ENCODE measurements around the gene CYGB. TPM values are rescaled to one million over a fixed set of nuclear protein-coding genes. Genes with fewer than 3 reads are reported as not detected.

Gene CYGB
- total and polyA plus RNA-seq, 2 of the 13 experiments (the other 11 are each of a cell fraction or from before 2014, with no cell fraction given) = 18.9 to 27.1 TPM

DNA sequence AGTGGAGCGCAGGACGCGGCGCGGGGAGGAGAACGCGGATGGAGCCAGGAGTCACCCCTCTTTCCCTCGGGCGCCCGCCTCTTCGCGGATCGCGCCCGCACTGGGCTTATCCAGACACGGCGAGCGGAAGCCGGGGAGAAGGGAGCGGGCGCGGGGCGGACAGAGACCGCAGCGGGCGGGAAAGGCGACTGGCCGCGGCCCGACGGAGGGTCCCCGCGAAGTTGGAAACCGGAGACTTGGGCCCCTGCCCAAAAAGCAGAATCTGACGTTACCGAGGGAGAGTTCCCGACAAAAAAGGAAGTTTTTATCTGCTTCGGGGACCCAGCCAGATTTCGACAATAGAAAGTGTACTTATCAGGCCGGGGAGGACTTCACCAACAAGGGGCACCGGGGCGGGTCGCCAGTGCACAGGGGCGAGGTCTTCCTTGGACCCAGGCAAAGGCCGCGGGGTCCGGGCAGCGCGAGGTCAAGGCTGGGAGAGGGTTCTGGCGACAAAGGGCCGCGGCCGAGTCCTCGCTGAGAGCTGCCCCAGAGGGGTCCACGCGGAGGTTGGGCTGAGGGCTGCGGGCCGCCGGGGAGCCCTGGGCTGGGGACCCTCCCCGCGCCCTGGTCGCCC, 47.6 kb upstream of the CYGB start (continued):
- TF ChIP-seq PRPF4 (IDR thresholded peaks at IDR 0.05; ENCODE audit: low read depth, low read length, poor library complexity, severe bottlenecking) (no peak), PAX8 (CRISPR knock-in tag; IDR thresholded peaks at IDR 0.05; ENCODE audit: borderline replicate concordance) (no peak), SP5 (CRISPR knock-in tag; IDR thresholded peaks at IDR 0.05; ENCODE audit: borderline replicate concordance, low read depth) (no peak), SSRP1 (CRISPR knock-in tag; IDR thresholded peaks at IDR 0.05) (no peak), THYN1 (CRISPR knock-in tag; IDR thresholded peaks at IDR 0.05; ENCODE audit: borderline replicate concordance, low read depth) (no peak), MEF2D (CRISPR knock-in tag; IDR thresholded peaks at IDR 0.05) (peak; percentile 39; the same call in 1 of the 2 replicates), ZNF883 (CRISPR knock-in tag; IDR thresholded peaks at IDR 0.05; ENCODE audit: not compliant biosample characterization) (no peak), MEIS2 (CRISPR knock-in tag; IDR thresholded peaks at IDR 0.05) (no peak), SP1 (IDR thresholded peaks at IDR 0.05) (no peak), SP1 (CRISPR knock-in tag; IDR thresholded peaks at IDR 0.05) (no peak), FOXP1 (IDR thresholded peaks at IDR 0.05) (no peak), FOXP1 (CRISPR knock-in tag; IDR thresholded peaks at IDR 0.05) (no peak), ZNF891 (CRISPR knock-in tag; IDR thresholded peaks at IDR 0.05) (no peak), ZNF207 (IDR thresholded peaks at IDR 0.05; ENCODE audit: borderline replicate concordance) (no peak), ONECUT2 (CRISPR knock-in tag; IDR thresholded peaks at IDR 0.05) (no peak), PHB2 (IDR thresholded peaks at IDR 0.05; ENCODE audit: partially characterized antibody) (no peak), MBNL3 (CRISPR knock-in tag; conservative IDR thresholded peaks at IDR 0.05) (no peak), ZSCAN20 (CRISPR knock-in tag; IDR thresholded peaks at IDR 0.05; ENCODE audit: borderline replicate concordance) (no peak), SRSF4 (IDR thresholded peaks at IDR 0.05; ENCODE audit: low read depth, low read length, poor library complexity, severe bottlenecking) (no peak), NR2F2 (IDR thresholded peaks at IDR 0.05; ENCODE audit: borderline replicate concordance, low read depth) (no peak), SMAD9 (CRISPR knock-in tag; IDR thresholded peaks at IDR 0.05) (no peak), SKI (IDR thresholded peaks at IDR 0.05; ENCODE audit: partially characterized antibody) (no peak), DMAP1 (CRISPR knock-in tag; IDR thresholded peaks at IDR 0.05) (no peak), RNF2 (conservative IDR thresholded peaks at IDR 0.05; ENCODE audit: low read depth) (no peak)
- TF ChIP-seq, protein P1, sequence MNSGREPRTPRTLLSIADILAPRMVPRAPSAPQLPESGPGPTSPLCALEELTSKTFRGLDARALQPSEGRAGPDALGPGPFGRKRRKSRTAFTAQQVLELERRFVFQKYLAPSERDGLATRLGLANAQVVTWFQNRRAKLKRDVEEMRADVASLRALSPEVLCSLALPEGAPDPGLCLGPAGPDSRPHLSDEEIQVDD (CRISPR knock-in tag; IDR thresholded peaks at IDR 0.05; ENCODE audit: borderline replicate concordance) = no peak
- TF ChIP-seq, protein P2, sequence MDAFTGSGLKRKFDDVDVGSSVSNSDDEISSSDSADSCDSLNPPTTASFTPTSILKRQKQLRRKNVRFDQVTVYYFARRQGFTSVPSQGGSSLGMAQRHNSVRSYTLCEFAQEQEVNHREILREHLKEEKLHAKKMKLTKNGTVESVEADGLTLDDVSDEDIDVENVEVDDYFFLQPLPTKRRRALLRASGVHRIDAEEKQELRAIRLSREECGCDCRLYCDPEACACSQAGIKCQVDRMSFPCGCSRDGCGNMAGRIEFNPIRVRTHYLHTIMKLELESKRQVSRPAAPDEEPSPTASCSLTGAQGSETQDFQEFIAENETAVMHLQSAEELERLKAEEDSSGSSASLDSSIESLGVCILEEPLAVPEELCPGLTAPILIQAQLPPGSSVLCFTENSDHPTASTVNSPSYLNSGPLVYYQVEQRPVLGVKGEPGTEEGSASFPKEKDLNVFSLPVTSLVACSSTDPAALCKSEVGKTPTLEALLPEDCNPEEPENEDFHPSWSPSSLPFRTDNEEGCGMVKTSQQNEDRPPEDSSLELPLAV (CRISPR knock-in tag; conservative IDR thresholded peaks at IDR 0.05; ENCODE audit: low read depth) = no peak
- TF ChIP-seq, protein P3, sequence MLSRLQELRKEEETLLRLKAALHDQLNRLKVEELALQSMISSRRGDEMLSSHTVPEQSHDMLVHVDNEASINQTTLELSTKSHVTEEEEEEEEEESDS (CRISPR knock-in tag; IDR thresholded peaks at IDR 0.05; ENCODE audit: borderline replicate concordance) = no peak
- TF ChIP-seq, protein P4, sequence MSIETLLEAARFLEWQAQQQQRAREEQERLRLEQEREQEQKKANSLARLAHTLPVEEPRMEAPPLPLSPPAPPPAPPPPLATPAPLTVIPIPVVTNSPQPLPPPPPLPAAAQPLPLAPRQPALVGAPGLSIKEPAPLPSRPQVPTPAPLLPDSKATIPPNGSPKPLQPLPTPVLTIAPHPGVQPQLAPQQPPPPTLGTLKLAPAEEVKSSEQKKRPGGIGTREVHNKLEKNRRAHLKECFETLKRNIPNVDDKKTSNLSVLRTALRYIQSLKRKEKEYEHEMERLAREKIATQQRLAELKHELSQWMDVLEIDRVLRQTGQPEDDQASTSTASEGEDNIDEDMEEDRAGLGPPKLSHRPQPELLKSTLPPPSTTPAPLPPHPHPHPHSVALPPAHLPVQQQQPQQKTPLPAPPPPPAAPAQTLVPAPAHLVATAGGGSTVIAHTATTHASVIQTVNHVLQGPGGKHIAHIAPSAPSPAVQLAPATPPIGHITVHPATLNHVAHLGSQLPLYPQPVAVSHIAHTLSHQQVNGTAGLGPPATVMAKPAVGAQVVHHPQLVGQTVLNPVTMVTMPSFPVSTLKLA (IDR thresholded peaks at IDR 0.05) = no peak
- TF ChIP-seq, protein P5, sequence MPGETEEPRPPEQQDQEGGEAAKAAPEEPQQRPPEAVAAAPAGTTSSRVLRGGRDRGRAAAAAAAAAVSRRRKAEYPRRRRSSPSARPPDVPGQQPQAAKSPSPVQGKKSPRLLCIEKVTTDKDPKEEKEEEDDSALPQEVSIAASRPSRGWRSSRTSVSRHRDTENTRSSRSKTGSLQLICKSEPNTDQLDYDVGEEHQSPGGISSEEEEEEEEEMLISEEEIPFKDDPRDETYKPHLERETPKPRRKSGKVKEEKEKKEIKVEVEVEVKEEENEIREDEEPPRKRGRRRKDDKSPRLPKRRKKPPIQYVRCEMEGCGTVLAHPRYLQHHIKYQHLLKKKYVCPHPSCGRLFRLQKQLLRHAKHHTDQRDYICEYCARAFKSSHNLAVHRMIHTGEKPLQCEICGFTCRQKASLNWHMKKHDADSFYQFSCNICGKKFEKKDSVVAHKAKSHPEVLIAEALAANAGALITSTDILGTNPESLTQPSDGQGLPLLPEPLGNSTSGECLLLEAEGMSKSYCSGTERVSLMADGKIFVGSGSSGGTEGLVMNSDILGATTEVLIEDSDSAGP (CRISPR knock-in tag; IDR thresholded peaks at IDR 0.05; ENCODE audit: borderline replicate concordance) = peak; percentile 36; the same call in 1 of the 2 replicates
